Left lung (tissue), 10 donors: ENCODE measurements around the gene SLC44A5. TPM values are rescaled to one million over a fixed set of nuclear protein-coding genes. Genes with fewer than 3 reads are reported as not detected.

Experiments
- ATAC-seq: fragments of 200-7000 bp; cut with Tn5 transposase; one replicate; pipeline ENCODE4 v1.9.1; 2020; ENCODE audit warnings: moderate library complexity
- DNase-seq, 4 donors: peaks; one replicate each; pipeline ENCODE4 v3.0.0-alpha.2; 2013 to 2020
- H3K27ac ChIP-seq, 2 donors: fragments of 200-600 bp; sonication (generic) in 1 of 2; one replicate each; pipeline versions ENCODE4 v1.5.0 to v1.8.0; 2020 to 2021
- H3K27me3 ChIP-seq, 2 donors: fragments of 200-600 bp; sonication (generic) in 1 of 2; one replicate each; pipeline versions ENCODE4 v1.5.0 to v1.8.0; 2020 to 2021
- H3K36me3 ChIP-seq, 2 donors: fragments of 200-600 bp; sonication (generic) in 1 of 2; one replicate each; pipeline versions ENCODE4 v1.5.0 to v1.8.0; 2020 to 2021
- H3K4me1 ChIP-seq, 2 donors: fragments of 200-600 bp; one replicate each; pipeline ENCODE4 v1.8.0; 2021
- H3K4me3 ChIP-seq, 2 donors: fragments of 200-600 bp; sonication (generic) in 1 of 2; one replicate each; pipeline versions ENCODE4 v1.5.0 to v1.8.0; 2020 to 2021; ENCODE audit warnings: mild to moderate bottlenecking in 1 of 2
- H3K9me3 ChIP-seq, 2 donors: fragments of 200-600 bp; sonication (generic) in 1 of 2; one replicate each; pipeline versions ENCODE4 v1.5.0 to v1.8.0; 2020 to 2021
- intact Hi-C, 2 donors: fragments of 100-400 bp; cut with DNase I; formaldehyde crosslinking; loops; one replicate each; pipeline versions ENCODE4 v1.11.2 to v1.14.2; 2022
- polyA plus RNA-seq, 6 donors: library from polyadenylated mRNA; unstranded; fragments of 120-200 nt; gene quantifications; one replicate each; pipeline ENCODE4 v1.2.1, GENCODE V29; 2013; ENCODE audit not compliant: insufficient read length in 6 of 6
- total RNA-seq, 2 donors: library from RNA; stranded (reverse); fragmentation: NEBNext Ultra II Directional; extraction: Animal tissue kit (Norgen Biotek cat#: 25700); gene quantifications; one replicate each; pipeline ENCODE4 v1.2.1, GENCODE V29; 2021
- TF ChIP-seq, protein P1 (sequence below), 2 donors: fragments of 200-600 bp; sonication (generic) in 1 of 2; IDR thresholded peaks; one replicate each; pipeline versions ENCODE4 v1.5.0 to v1.8.0; 2021; ENCODE audit warnings: antibody characterized with exemption in 2 of 2
- donor health status: DM: no; HTN: yes; CAD: no.
- donor health status: DM: no; HTN: no; CAD: no.

SLC44A5 gene
- total and polyA plus RNA-seq, 8 donors = 0.09 to 6.4 (median 2.7) TPM

DNA sequence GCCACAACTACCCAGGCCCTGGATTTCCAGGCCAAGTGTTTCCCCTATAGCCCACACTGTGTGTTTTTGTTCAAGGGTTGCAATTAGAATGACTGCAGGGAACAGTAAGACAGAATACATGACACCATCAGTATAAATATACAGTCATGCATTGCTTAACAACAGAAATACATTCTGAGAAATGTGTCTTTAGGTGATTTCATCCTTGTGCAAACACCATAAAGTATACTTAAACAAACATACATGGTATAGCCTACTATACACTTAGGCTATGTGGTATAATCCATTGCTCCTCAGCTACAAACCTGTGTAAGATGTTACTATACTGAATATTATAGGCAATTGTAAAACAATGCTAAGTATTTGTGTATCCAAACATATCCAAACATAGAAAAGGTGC is 7.5 kb upstream of the SLC44A5 start:
- no peak for DNase-seq
- H3K9me3 ChIP-seq = no peaks in the 10 kb centered on the region
- intact Hi-C loops = no loop called here
- ATAC-seq = no peak
- TF ChIP-seq, protein P1, sequence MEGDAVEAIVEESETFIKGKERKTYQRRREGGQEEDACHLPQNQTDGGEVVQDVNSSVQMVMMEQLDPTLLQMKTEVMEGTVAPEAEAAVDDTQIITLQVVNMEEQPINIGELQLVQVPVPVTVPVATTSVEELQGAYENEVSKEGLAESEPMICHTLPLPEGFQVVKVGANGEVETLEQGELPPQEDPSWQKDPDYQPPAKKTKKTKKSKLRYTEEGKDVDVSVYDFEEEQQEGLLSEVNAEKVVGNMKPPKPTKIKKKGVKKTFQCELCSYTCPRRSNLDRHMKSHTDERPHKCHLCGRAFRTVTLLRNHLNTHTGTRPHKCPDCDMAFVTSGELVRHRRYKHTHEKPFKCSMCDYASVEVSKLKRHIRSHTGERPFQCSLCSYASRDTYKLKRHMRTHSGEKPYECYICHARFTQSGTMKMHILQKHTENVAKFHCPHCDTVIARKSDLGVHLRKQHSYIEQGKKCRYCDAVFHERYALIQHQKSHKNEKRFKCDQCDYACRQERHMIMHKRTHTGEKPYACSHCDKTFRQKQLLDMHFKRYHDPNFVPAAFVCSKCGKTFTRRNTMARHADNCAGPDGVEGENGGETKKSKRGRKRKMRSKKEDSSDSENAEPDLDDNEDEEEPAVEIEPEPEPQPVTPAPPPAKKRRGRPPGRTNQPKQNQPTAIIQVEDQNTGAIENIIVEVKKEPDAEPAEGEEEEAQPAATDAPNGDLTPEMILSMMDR (IDR thresholded peaks at IDR 0.05) = no peak
- H3K4me1 ChIP-seq = peaks cover 9 to 19% of the 10 kb centered on the region in 2 donors
- H3K27me3 ChIP-seq = peaks cover 32 to 69% of the 10 kb centered on the region in 2 donors
- H3K36me3 ChIP-seq = no peaks in the 10 kb centered on the region
- H3K27ac ChIP-seq = no peak overlapping the region
- H3K4me3 ChIP-seq = no peak overlapping the region

DNA sequence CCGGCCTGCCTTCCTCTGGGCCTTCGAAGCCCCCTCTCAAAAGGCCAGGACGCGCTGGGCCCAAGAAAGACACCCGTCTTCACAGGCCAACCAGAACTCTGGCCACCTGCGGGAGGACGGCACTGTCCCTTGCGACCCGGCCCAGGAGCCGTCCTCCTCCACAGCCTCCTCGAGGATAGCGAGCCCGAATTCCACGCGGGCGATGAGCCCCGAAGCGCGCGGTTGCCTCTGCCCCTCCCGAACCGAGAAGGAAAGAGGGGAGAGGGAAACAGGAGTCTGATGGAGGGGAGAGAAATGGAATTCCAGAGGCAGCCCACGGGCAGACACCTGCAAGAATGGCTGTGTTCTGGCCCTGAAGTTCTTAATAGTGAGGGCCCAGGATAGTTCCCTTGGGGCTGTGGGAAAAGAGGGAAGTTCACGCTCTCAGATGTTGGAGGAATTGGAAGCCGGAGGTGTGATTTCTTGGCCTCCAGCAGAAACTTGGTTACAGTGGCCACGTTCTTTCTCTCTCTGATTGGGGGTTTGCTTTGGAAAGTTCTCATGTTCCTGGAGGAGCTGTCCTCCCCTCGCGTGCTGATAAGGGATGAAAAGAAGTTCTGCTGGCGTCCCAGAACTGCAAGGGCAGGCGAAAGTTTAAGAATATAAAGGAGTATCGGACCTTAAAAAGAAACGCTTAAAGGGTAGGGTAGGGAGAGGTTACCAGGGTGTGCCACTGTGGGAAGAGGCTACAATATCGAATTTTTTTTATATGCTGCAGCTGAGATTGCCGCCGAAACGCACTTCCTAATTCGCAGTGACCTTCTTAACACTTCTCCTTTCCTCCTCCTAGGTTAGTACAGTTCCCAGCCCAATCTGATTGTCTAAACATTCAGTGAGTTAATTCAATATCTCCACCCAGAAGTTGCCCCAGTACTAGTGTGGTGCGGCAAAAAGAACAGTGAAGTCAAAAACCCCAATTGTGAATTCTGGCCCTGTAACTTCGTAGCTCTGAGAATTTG is 5.8 kb upstream of the SLC44A5 start:
- Histone ChIP-seq H3K4me1 (peaks cover 9 to 19% of the 10 kb centered on the region in 2 donors), H3K27me3 (peaks cover 36 to 85% of the 10 kb centered on the region in 2 donors), H3K36me3 (no peaks in the 10 kb centered on the region), H3K4me3 (peak overlapping the region in 1 of 2 donors; percentile 26), H3K9me3 (no peaks in the 10 kb centered on the region), H3K27ac (no peak overlapping the region)
- ATAC-seq (peak; percentile 45), DNase-seq (peak in 3 of 4 donors; percentile 26 to 73 (median 55))
- TF ChIP-seq, protein P1 (IDR thresholded peaks at IDR 0.05) = no peak
- intact Hi-C loops = no loop called here

DNA sequence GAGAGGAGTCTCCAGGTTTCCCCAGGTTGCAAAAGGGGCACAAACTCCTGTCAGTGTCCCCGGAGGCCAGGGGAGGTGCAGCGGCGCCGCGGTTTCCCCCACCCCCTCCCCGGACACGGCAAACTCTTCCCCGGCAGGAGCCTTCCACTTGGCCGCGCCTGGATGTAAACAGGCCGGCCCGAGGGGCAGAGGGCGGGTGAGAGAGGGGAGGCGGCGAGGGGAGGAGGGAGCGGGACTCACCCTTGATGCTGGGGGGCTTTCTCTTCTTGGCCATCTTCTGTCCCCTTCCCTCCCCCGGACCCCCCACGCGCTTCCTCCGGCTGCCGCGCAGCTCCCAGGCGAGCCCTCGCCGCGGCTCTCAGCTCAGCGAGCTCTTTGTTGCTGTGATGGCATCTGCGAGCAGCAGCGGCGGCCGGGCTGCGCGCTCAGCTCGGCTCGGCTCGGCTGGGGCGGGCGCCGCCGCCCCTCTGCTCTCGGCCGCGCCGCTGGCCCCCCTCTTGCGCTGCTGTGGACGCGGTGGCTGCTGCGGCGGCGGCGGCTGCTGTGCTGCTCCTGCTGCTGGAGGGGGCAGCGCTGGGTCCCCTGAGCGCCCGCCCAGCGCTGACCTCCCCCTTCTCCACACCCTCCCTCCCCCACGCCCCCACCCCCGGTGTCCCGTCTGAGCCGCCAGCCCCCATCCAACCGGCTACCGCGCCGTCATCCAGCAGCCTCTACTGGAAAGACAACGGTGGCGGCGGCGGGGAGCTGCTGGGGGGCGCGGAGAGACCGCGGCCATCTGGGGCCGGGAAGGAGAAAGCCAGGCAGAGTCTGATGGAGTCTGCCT is 4.9 kb upstream of the SLC44A5 start:
- peaks cover 36 to 92% of the 10 kb centered on the region in 2 donors for H3K27me3 ChIP-seq
- no peaks in the 10 kb centered on the region for H3K9me3 ChIP-seq
- peaks cover 9 to 19% of the 10 kb centered on the region in 2 donors for H3K4me1 ChIP-seq
- peak; percentile 89 for ATAC-seq
- H3K36me3 ChIP-seq = no peaks in the 10 kb centered on the region
- no peak overlapping the region for H3K27ac ChIP-seq
- TF ChIP-seq, protein P1 (IDR thresholded peaks at IDR 0.05) = no peak
- intact Hi-C loops = no loop called here
- peak overlapping the region; percentile 17 to 26 for H3K4me3 ChIP-seq
- DNase-seq = peak; percentile 33 to 82 (median 53)

DNA sequence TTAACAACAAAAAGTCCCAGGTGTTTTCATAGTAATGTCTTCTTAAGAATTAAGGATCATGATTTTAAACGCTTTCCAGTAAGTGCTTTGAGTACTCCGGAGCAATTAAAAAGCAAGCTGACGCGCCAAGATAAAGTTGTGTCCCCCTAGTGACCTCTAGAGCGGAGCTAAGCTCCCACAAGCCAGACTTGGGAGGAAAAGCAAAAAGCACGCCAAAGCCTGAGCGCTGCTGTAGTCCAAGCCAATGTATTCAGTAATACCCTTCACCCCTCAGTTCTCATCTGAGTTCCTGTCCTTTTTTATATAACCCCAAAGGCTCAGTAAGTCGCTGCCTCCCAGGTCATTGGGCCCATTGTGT is 3.5 kb upstream of the SLC44A5 start:
- ATAC-seq = no peak
- DNase-seq = no peak

More for the DNA sequence above, 3.5 kb upstream of the SLC44A5 start:
- TF ChIP-seq, protein P1 (IDR thresholded peaks at IDR 0.05) = no peak
- no peaks in the 10 kb centered on the region for H3K9me3 ChIP-seq
- peaks cover 9 to 19% of the 10 kb centered on the region in 2 donors for H3K4me1 ChIP-seq
- H3K27ac ChIP-seq = no peak overlapping the region
- no peaks in the 10 kb centered on the region for H3K36me3 ChIP-seq
- H3K27me3 ChIP-seq = peaks cover 36 to 82% of the 10 kb centered on the region in 2 donors
- intact Hi-C loops = no loop called here
- no peak overlapping the region for H3K4me3 ChIP-seq
